HG03460 (cell line): ENCODE measurements around the gene TNFAIP3.
"Not testable (repeated sequence)": the region's sequence is repeated elsewhere in the genome, so short reads cannot be mapped to it uniquely, and the experiment has no call there.

Experiments
- ATAC-seq: cut with Tn5 transposase; IDR thresholded peaks from one replicate; pipeline ENCODE4 v1.9.1; 2021; ENCODE audit not compliant: unreplicated experiment

TNFAIP3 gene

GRCh38 chr6:137878029-137878428, 11.0 kb downstream of the TNFAIP3 start:
- no peak for ATAC-seq

- no peak for ATAC-seq
Observed at GRCh38 chr6:137878486-137879285, 11.6 kb downstream of the TNFAIP3 start.

GRCh38 chr6:137879299-137879698, 12.2 kb downstream of the TNFAIP3 start:
- ATAC-seq: no peak

- ATAC-seq: no peak
Observed at GRCh38 chr6:137879885-137880745, 13.1 kb downstream of the TNFAIP3 start.

- no peak for ATAC-seq
Observed at GRCh38 chr6:137880746-137881521, 13.9 kb downstream of the TNFAIP3 start.

GRCh38 chr6:137881522-137881886, 14.4 kb downstream of the TNFAIP3 start:
- no peak for ATAC-seq

GRCh38 chr6:137882225-137882961, 15.3 kb downstream of the TNFAIP3 start:
- no peak for ATAC-seq

- no peak for ATAC-seq
Observed at GRCh38 chr6:137883400-137884148, 16.5 kb downstream of the TNFAIP3 start.

- ATAC-seq: no peak
Observed at GRCh38 chr6:137884149-137884909, 17.3 kb downstream of the TNFAIP3 start.

GRCh38 chr6:137884910-137885229, 17.8 kb downstream of the TNFAIP3 start:
- ATAC-seq: not testable (repeated sequence)

GRCh38 chr6:137886226-137886625, 19.2 kb downstream of the TNFAIP3 start:
- ATAC-seq: not testable (repeated sequence)

GRCh38 chr6:137890983-137891537, 24.0 kb downstream of the TNFAIP3 start:
- no peak for ATAC-seq

GRCh38 chr6:137892271-137892708, 25.2 kb downstream of the TNFAIP3 start:
- no peak for ATAC-seq

- ATAC-seq: no peak
Observed at GRCh38 chr6:137893181-137893580, 26.1 kb downstream of the TNFAIP3 start.

- ATAC-seq: no peak
Observed at GRCh38 chr6:137893726-137894125, 26.7 kb downstream of the TNFAIP3 start.

GRCh38 chr6:137894378-137894777, 27.3 kb downstream of the TNFAIP3 start:
- ATAC-seq: not testable (repeated sequence)

- ATAC-seq: no peak
Observed at GRCh38 chr6:137894779-137895385, 27.8 kb downstream of the TNFAIP3 start.

GRCh38 chr6:137896647-137897046, 29.6 kb downstream of the TNFAIP3 start:
- ATAC-seq: no peak
